WTC11 (cell line): Measurements from ENCODE around the gene PSMD8. TPM values are rescaled to one million over a fixed set of nuclear protein-coding genes. Genes with fewer than 3 reads are reported as not detected.
A peak's percentile ranks its signal among the peaks of the same experiment; 100 is the strongest.

ENCODE experiments used
- ATAC-seq: fragments of 200-7000 bp; cut with Tn5 transposase; 2 replicates; pipeline ENCODE4 v1.10.0; 2021; ENCODE audit warnings: mild to moderate bottlenecking, moderate library complexity
- CTCF ChIA-PET: fragments of 300-600 bp; sonication (Branson Sonifier 250); formaldehyde crosslinking; loops from one replicate; lab custom pipeline; 2021; ENCODE audit warnings: antibody characterized with exemption; lab: Charles Lee
- POLR2A ChIA-PET: fragments of 350-600 bp; sonication (Branson Sonifier 250); formaldehyde crosslinking; loops from one replicate; lab custom pipeline; 2021; ENCODE audit warnings: antibody characterized with exemption; lab: Charles Lee
- DNase-seq: peaks from one replicate; pipeline ENCODE4 v3.0.0; 2021; ENCODE audit warnings: low spot score
- H3K27ac Mint-ChIP-seq: 2 replicates; pipeline ENCODE4 v1.8.0; 2021; ENCODE audit warnings: mixed read lengths
- H3K27me3 Mint-ChIP-seq: 2 replicates; pipeline ENCODE4 v1.8.0; 2021; ENCODE audit warnings: low read depth, mild to moderate bottlenecking, moderate library complexity, mixed read lengths
- H3K36me3 Mint-ChIP-seq: 2 replicates; pipeline ENCODE4 v1.8.0; 2021; ENCODE audit warnings: mixed read lengths
- H3K4me1 Mint-ChIP-seq: 2 replicates; pipeline ENCODE4 v1.8.0; 2022; ENCODE audit warnings: mixed read lengths
- H3K4me3 Mint-ChIP-seq: 2 replicates; pipeline ENCODE4 v1.8.0; 2021; ENCODE audit warnings: mild to moderate bottlenecking, moderate library complexity, mixed read lengths
- H3K9me3 Mint-ChIP-seq: 2 replicates; pipeline ENCODE4 v1.8.0; 2021; ENCODE audit warnings: mixed read lengths
- ESRRA ChIP-seq: sonication (generic); formaldehyde crosslinking; IDR thresholded peaks from 2 replicates; pipeline ENCODE4 v1.8.1; 2022; ENCODE audit warnings: mild to moderate bottlenecking, missing genetic modification reagents, borderline replicate concordance
- MXD4 ChIP-seq: fragments of 250-450 bp; sonication (Bioruptor Pico); IDR thresholded peaks from 2 replicates; pipeline ENCODE4 v1.8.0; 2021; ENCODE audit warnings: mild to moderate bottlenecking, moderate library complexity, borderline replicate concordance
- NR3C1 ChIP-seq: sonication (generic); formaldehyde crosslinking; conservative IDR thresholded peaks from 2 replicates; pipeline ENCODE4 v1.8.1; 2023; ENCODE audit warnings: low read depth, mild to moderate bottlenecking, missing genetic modification reagents
- PRRX2 ChIP-seq: fragments of 250-450 bp; sonication (Bioruptor Pico); IDR thresholded peaks from 2 replicates; pipeline ENCODE4 v1.8.0; 2021; ENCODE audit warnings: mild to moderate bottlenecking
- SOX15 ChIP-seq: fragments of 250-450 bp; sonication (Bioruptor Pico); IDR thresholded peaks from 2 replicates; pipeline ENCODE4 v1.9.0; 2021; ENCODE audit warnings: mild to moderate bottlenecking
- SP1 ChIP-seq: sonication (generic); formaldehyde crosslinking; conservative IDR thresholded peaks from 2 replicates; pipeline ENCODE4 v1.8.1; 2022; ENCODE audit warnings: missing genetic modification reagents
- ZBTB21 ChIP-seq: sonication (generic); formaldehyde crosslinking; IDR thresholded peaks from 2 replicates; pipeline ENCODE4 v1.8.1; 2023; ENCODE audit warnings: mild to moderate bottlenecking, missing genetic modification reagents, borderline replicate concordance
- ZNF121 ChIP-seq: sonication (generic); formaldehyde crosslinking; IDR thresholded peaks from 2 replicates; pipeline ENCODE4 v1.8.0; 2023; ENCODE audit warnings: missing genetic modification reagents
- total RNA-seq: library from RNA; stranded (reverse); gene quantifications from 3 replicates; pipeline ENCODE4 v1.2.3, GENCODE V29; 2021
- TF ChIP-seq, protein P1 (sequence below): fragments of 200-600 bp; IDR thresholded peaks from 2 replicates; pipeline ENCODE4 v1.8.0; 2022; ENCODE audit warnings: antibody characterized with exemption
- TF ChIP-seq, protein P2 (sequence below): sonication (generic); formaldehyde crosslinking; IDR thresholded peaks from 2 replicates; pipeline ENCODE4 v1.8.1; 2022; ENCODE audit warnings: mild to moderate bottlenecking, moderate library complexity, missing genetic modification reagents
- TF ChIP-seq, protein P3 (sequence below): sonication (generic); formaldehyde crosslinking; IDR thresholded peaks from 2 replicates; pipeline ENCODE4 v1.8.1; 2023; ENCODE audit warnings: mild to moderate bottlenecking, missing genetic modification reagents, moderate library complexity
- TF ChIP-seq, protein P4 (sequence below): sonication (generic); formaldehyde crosslinking; IDR thresholded peaks from 2 replicates; pipeline ENCODE4 v1.8.1; 2023; ENCODE audit warnings: mild to moderate bottlenecking, missing genetic modification reagents
- TF ChIP-seq, protein P5 (sequence below): sonication (generic); formaldehyde crosslinking; IDR thresholded peaks from 2 replicates; pipeline ENCODE4 v1.8.0; 2023; ENCODE audit warnings: missing genetic modification reagents, mild to moderate bottlenecking, borderline replicate concordance

The PSMD8 gene
- total RNA-seq, 1 experiment from 2014 or later = 167 TPM

DNA sequence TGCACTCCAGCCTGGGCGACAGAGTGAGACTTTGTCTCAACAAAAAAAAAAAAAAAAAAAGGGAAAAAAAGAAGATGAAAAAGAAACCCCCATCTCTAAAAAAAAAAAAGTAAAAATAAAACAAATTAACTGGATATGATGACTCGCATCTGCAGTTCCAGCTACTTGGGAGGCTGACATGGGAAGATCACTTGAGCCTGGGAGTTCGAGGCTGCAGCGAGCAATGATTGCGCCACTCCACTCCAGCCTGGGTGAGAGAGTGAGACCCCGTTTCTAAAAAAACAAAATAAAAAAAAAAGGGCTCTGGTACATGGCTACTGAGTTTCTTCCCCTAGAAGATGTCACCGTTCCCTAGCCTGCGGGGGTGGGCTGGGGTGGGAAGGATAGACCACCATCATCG lies 41.1 kb upstream of the PSMD8 start:
- DNase-seq (no peak), ATAC-seq (no peak)
- TF ChIP-seq ZBTB21 (CRISPR knock-in tag) (no peak), MXD4 (CRISPR knock-in tag) (no peak), NR3C1 (no peak), ZNF121 (CRISPR knock-in tag) (no peak)
- TF ChIP-seq, protein P1, sequence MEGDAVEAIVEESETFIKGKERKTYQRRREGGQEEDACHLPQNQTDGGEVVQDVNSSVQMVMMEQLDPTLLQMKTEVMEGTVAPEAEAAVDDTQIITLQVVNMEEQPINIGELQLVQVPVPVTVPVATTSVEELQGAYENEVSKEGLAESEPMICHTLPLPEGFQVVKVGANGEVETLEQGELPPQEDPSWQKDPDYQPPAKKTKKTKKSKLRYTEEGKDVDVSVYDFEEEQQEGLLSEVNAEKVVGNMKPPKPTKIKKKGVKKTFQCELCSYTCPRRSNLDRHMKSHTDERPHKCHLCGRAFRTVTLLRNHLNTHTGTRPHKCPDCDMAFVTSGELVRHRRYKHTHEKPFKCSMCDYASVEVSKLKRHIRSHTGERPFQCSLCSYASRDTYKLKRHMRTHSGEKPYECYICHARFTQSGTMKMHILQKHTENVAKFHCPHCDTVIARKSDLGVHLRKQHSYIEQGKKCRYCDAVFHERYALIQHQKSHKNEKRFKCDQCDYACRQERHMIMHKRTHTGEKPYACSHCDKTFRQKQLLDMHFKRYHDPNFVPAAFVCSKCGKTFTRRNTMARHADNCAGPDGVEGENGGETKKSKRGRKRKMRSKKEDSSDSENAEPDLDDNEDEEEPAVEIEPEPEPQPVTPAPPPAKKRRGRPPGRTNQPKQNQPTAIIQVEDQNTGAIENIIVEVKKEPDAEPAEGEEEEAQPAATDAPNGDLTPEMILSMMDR = no peak
- TF ChIP-seq, protein P2, sequence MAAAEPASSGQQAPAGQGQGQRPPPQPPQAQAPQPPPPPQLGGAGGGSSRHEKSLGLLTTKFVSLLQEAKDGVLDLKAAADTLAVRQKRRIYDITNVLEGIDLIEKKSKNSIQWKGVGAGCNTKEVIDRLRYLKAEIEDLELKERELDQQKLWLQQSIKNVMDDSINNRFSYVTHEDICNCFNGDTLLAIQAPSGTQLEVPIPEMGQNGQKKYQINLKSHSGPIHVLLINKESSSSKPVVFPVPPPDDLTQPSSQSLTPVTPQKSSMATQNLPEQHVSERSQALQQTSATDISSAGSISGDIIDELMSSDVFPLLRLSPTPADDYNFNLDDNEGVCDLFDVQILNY (CRISPR knock-in tag) = no peak
- TF ChIP-seq, protein P3, sequence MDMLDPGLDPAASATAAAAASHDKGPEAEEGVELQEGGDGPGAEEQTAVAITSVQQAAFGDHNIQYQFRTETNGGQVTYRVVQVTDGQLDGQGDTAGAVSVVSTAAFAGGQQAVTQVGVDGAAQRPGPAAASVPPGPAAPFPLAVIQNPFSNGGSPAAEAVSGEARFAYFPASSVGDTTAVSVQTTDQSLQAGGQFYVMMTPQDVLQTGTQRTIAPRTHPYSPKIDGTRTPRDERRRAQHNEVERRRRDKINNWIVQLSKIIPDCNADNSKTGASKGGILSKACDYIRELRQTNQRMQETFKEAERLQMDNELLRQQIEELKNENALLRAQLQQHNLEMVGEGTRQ = no peak
- TF ChIP-seq, protein P4, sequence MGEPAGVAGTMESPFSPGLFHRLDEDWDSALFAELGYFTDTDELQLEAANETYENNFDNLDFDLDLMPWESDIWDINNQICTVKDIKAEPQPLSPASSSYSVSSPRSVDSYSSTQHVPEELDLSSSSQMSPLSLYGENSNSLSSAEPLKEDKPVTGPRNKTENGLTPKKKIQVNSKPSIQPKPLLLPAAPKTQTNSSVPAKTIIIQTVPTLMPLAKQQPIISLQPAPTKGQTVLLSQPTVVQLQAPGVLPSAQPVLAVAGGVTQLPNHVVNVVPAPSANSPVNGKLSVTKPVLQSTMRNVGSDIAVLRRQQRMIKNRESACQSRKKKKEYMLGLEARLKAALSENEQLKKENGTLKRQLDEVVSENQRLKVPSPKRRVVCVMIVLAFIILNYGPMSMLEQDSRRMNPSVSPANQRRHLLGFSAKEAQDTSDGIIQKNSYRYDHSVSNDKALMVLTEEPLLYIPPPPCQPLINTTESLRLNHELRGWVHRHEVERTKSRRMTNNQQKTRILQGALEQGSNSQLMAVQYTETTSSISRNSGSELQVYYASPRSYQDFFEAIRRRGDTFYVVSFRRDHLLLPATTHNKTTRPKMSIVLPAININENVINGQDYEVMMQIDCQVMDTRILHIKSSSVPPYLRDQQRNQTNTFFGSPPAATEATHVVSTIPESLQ (CRISPR knock-in tag) = no peak
- POLR2A ChIA-PET = interaction anchor here (0.7 kb wide), 2 partner anchors 24 to 82 kb away, joined by 3 to 6 read pairs; no protein-coding TSS in a partner anchor
- no peaks in the 10 kb centered on the region for H3K9me3 Mint-ChIP-seq
- no peaks in the 10 kb centered on the region for H3K36me3 Mint-ChIP-seq
- H3K27me3 Mint-ChIP-seq = peaks cover 3% of the 10 kb centered on the region; the same call in 1 of the 2 replicates
- no peak overlapping the region for H3K27ac Mint-ChIP-seq
- H3K4me1 Mint-ChIP-seq = peaks cover 5% of the 10 kb centered on the region
- CTCF ChIA-PET = interaction anchor here (0.6 to 4.5 kb wide), 2 partner anchors 90 to 133 kb away, joined by 3 to 50 read pairs; no protein-coding TSS in a partner anchor
- H3K4me3 Mint-ChIP-seq = no peak overlapping the region

DNA sequence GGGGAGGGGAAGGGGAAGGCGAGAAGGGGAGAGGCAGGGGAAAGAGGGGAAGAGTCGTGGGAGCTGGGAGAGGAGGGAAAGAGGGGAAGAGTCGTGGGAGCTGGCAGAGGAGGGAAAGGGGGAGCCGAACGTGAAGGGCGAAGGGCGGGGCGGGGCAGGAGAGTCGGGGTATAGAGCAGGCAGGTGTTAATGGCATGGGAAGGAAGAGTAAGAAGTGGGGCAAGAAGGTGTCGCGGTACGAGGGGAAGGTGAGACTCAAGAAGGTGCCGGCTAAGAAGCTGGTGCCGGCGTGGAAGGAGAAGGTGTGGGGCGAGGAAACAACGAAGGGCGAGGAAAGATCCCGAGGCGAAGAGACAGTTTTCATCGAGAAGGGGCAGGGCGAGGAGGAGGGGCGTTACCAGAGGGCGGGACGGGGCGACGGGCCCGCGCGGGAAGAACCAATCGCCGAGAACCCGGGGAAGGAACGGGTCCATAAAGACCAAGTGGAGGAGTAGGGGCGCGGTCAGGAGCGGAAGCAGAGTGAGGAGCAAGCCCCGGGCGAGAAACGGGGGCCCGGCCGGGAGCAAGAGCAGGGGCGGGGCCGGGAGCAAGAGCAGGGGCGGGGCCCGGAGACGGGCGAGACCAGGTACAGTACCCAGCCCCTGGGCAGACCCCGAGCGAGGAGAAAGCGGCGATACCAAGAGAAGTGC lies 38.3 kb upstream of the PSMD8 start:
- H3K4me3 Mint-ChIP-seq = peak overlapping the region; percentile 100
- H3K27me3 Mint-ChIP-seq = peaks cover 3% of the 10 kb centered on the region; the same call in 1 of the 2 replicates
- DNase-seq = peak; percentile 93
- no peak for TF ChIP-seq ESRRA (CRISPR knock-in tag)
- TF ChIP-seq SOX15 (CRISPR knock-in tag) = no peak
- TF ChIP-seq, protein P5, sequence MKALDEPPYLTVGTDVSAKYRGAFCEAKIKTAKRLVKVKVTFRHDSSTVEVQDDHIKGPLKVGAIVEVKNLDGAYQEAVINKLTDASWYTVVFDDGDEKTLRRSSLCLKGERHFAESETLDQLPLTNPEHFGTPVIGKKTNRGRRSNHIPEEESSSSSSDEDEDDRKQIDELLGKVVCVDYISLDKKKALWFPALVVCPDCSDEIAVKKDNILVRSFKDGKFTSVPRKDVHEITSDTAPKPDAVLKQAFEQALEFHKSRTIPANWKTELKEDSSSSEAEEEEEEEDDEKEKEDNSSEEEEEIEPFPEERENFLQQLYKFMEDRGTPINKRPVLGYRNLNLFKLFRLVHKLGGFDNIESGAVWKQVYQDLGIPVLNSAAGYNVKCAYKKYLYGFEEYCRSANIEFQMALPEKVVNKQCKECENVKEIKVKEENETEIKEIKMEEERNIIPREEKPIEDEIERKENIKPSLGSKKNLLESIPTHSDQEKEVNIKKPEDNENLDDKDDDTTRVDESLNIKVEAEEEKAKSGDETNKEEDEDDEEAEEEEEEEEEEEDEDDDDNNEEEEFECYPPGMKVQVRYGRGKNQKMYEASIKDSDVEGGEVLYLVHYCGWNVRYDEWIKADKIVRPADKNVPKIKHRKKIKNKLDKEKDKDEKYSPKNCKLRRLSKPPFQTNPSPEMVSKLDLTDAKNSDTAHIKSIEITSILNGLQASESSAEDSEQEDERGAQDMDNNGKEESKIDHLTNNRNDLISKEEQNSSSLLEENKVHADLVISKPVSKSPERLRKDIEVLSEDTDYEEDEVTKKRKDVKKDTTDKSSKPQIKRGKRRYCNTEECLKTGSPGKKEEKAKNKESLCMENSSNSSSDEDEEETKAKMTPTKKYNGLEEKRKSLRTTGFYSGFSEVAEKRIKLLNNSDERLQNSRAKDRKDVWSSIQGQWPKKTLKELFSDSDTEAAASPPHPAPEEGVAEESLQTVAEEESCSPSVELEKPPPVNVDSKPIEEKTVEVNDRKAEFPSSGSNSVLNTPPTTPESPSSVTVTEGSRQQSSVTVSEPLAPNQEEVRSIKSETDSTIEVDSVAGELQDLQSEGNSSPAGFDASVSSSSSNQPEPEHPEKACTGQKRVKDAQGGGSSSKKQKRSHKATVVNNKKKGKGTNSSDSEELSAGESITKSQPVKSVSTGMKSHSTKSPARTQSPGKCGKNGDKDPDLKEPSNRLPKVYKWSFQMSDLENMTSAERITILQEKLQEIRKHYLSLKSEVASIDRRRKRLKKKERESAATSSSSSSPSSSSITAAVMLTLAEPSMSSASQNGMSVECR (CRISPR knock-in tag) = peak; percentile 17; the same call in 1 of the 2 replicates
- peak; percentile 59; the same call in 1 of the 2 replicates for TF ChIP-seq SP1
- TF ChIP-seq PRRX2 (CRISPR knock-in tag) = no peak
- TF ChIP-seq, all 79 proteins: peak for 2
- Mint-ChIP-seq H3K27ac (peak overlapping the region; percentile 100), H3K4me1 (peaks cover 11% of the 10 kb centered on the region), H3K36me3 (peaks cover 2% of the 10 kb centered on the region; the same call in 1 of the 2 replicates), H3K9me3 (no peaks in the 10 kb centered on the region)
- CTCF ChIA-PET = interaction anchor here (0.7 to 4.5 kb wide), 21 partner anchors 15 to 430 kb away, joined by 3 to 50 read pairs (median 9); partner anchors contain the start of genes C19orf33, FAM98C, GGN and KCNK6
- ATAC-seq = peak; percentile 71
- POLR2A ChIA-PET = interaction anchor here (0.6 kb wide), 1 partner anchor 106 kb away, joined by 3 read pairs; no protein-coding TSS in a partner anchor
